ENCODE data around the gene MED13L. TPM values are rescaled to one million over a fixed set of nuclear protein-coding genes. Genes with fewer than 3 reads are reported as not detected.

The MED13L gene
- total RNA-seq, 1 donor from 2014 or later: 155 TPM

GRCh38 chr12:115943630-115944391 is 333.7 kb downstream of the MED13L start:
- DNase-seq (ENCODE audit: low read depth): no peak

- no peak for DNase-seq (ENCODE audit: low read depth)
Measured at GRCh38 chr12:115943310-115943629, 334.2 kb downstream of the MED13L start.

GRCh38 chr12:115942346-115942745 is 335.1 kb downstream of the MED13L start:
- DNase-seq (ENCODE audit: low read depth): no peak

- peak; percentile 13 for DNase-seq (ENCODE audit: low read depth)
Measured at GRCh38 chr12:115941362-115941761, 336.1 kb downstream of the MED13L start.

- DNase-seq (ENCODE audit: low read depth): no peak
Measured at GRCh38 chr12:115938794-115939377, 338.6 kb downstream of the MED13L start.

GRCh38 chr12:115936997-115937916 is 340.2 kb downstream of the MED13L start:
- no peak for DNase-seq (ENCODE audit: low read depth)

- no peak for DNase-seq (ENCODE audit: low read depth)
Measured at GRCh38 chr12:115934877-115935276, 342.6 kb downstream of the MED13L start.

- no peak for DNase-seq (ENCODE audit: low read depth)
Measured at GRCh38 chr12:115934046-115934445, 343.4 kb downstream of the MED13L start.

GRCh38 chr12:115932066-115932465 is 345.4 kb downstream of the MED13L start:
- no peak for DNase-seq (ENCODE audit: low read depth)

- DNase-seq (ENCODE audit: low read depth): no peak
Measured at GRCh38 chr12:115930336-115930735, 347.2 kb downstream of the MED13L start.

- no peak for DNase-seq (ENCODE audit: low read depth)
Measured at GRCh38 chr12:115926037-115926670, 351.3 kb downstream of the MED13L start.

- DNase-seq (ENCODE audit: low read depth): no peak
Measured at GRCh38 chr12:115923851-115924250, 353.6 kb downstream of the MED13L start.

GRCh38 chr12:115922952-115923564 is 354.4 kb downstream of the MED13L start:
- no peak for DNase-seq (ENCODE audit: low read depth)

- DNase-seq (ENCODE audit: low read depth): no peak
Measured at GRCh38 chr12:115920395-115921183, 356.9 kb downstream of the MED13L start.

GRCh38 chr12:115918763-115919162 is 358.7 kb downstream of the MED13L start:
- DNase-seq (ENCODE audit: low read depth): no peak

GRCh38 chr12:115916910-115917668 is 360.4 kb downstream of the MED13L start:
- no peak for DNase-seq (ENCODE audit: low read depth)

GRCh38 chr12:115914122-115914521 is 363.4 kb downstream of the MED13L start:
- DNase-seq (ENCODE audit: low read depth): no peak

- no peak for DNase-seq (ENCODE audit: low read depth)
Measured at GRCh38 chr12:115912440-115912839, 365.1 kb downstream of the MED13L start.

GRCh38 chr12:115911360-115911759 is 366.1 kb downstream of the MED13L start:
- no peak for DNase-seq (ENCODE audit: low read depth)

- no peak for DNase-seq (ENCODE audit: low read depth)
Measured at GRCh38 chr12:115910057-115910456, 367.4 kb downstream of the MED13L start.

All from renal cortical epithelial cell (primary cell).